Measurements from ENCODE around the gene GLT6D1. TPM values are rescaled to one million over a fixed set of nuclear protein-coding genes. Genes with fewer than 3 reads are reported as not detected.

GLT6D1 gene
- total and polyA plus RNA-seq, 2 donors = 0.05 TPM; not detected in 1

GRCh38 chr9:135577256-135577655 is 62.1 kb downstream of the GLT6D1 start:
- no peak overlapping the region for H3K4me3 ChIP-seq (ENCODE audit: low read length in 2 of 2)
- peaks cover 0 to 7% of the 10 kb centered on the region in 2 donors for H3K9me3 ChIP-seq (ENCODE audit: control insufficient read depth in 2 of 2, insufficient read depth in 1 of 2, low read length in 1 of 2)
- no peak overlapping the region for H3K27ac ChIP-seq (ENCODE audit: low read depth in 1 of 2, low read length in 1 of 2)
- no peak for DNase-seq (ENCODE audit: low read depth in 6 of 9, low spot score in 9 of 9)
- no peaks in the 10 kb centered on the region for H3K27me3 ChIP-seq (ENCODE audit: control insufficient read depth in 2 of 2, insufficient read depth in 1 of 2, low read length in 1 of 2)
- WGBS = 91% methylated on average over 10 of the region's 10 CpGs
- H3K36me3 ChIP-seq (ENCODE audit: control insufficient read depth in 2 of 2, insufficient read depth in 2 of 2, low read length in 1 of 2) = no peaks in the 10 kb centered on the region
- H3K4me1 ChIP-seq (ENCODE audit: control insufficient read depth in 2 of 2, insufficient read depth in 2 of 2, low read length in 2 of 2) = no peaks in the 10 kb centered on the region

DNA sequence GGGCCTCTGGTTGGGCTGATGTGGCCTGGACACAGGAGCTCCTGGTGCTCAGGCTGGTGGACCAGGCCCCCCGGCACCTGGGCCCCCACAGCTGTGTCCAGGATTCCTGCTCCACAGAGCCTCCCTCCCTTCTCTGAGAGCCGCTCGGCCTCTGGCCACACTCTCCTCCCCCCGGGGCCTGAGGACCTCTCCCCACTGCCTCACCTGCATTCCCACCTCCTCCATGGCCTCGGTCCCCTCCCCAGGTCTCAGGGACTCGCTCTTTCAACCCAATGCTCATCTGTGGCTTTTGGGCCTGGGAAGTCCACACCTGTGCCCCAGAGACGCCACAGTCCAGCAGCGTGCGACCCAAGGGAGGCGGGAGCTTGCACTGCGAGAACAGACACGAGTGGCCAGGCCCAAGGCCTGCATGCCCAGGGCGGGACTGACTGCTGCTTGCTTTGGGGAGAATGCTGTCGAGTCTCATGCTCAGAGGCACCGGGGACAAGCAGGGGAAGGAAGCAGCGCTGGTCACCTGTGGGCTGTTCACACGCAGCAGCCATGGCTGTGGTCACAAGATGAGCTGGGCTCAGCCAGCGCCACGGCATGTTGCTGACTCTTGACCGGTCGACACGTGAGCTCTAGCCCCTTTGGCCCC is 63.2 kb downstream of the GLT6D1 start:
- Histone ChIP-seq H3K27ac (ENCODE audit: low read depth in 1 of 2, low read length in 1 of 2) (no peak overlapping the region), H3K9me3 (ENCODE audit: control insufficient read depth in 2 of 2, insufficient read depth in 1 of 2, low read length in 1 of 2) (peaks cover 0 to 7% of the 10 kb centered on the region in 2 donors), H3K4me1 (ENCODE audit: control insufficient read depth in 2 of 2, insufficient read depth in 2 of 2, low read length in 2 of 2) (no peaks in the 10 kb centered on the region), H3K27me3 (ENCODE audit: control insufficient read depth in 2 of 2, insufficient read depth in 1 of 2, low read length in 1 of 2) (no peaks in the 10 kb centered on the region), H3K36me3 (ENCODE audit: control insufficient read depth in 2 of 2, insufficient read depth in 2 of 2, low read length in 1 of 2) (no peaks in the 10 kb centered on the region), H3K4me3 (ENCODE audit: low read length in 2 of 2) (no peak overlapping the region)
- no peak for DNase-seq (ENCODE audit: low read depth in 6 of 9, low spot score in 9 of 9)
- 87% methylated on average over 22 of the region's 22 CpGs for WGBS

DNA sequence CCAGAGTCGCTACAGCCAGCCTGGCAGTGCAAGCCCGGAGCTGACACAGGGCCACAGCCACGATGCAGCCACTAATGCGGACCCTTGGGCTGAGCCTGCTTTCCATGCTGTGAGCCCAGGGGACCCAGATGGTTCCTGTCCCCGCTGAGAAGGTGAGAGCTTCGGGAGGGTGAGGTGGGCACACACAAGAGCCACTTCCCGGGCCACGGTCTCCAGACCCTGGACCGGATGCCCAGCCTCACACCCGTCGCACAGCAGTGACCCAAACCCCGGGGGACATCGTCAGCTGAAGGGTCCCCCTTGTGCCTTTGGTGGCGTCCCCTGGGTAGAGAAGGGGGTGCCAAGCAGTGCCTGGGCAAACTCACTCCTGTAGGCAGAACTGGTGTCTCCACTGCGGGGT is 64.4 kb downstream of the GLT6D1 start:
- no peak overlapping the region for H3K4me3 ChIP-seq (ENCODE audit: low read length in 2 of 2)
- H3K4me1 ChIP-seq (ENCODE audit: control insufficient read depth in 2 of 2, insufficient read depth in 2 of 2, low read length in 2 of 2) = no peaks in the 10 kb centered on the region
- 96% methylated on average over 15 of the region's 15 CpGs for WGBS
- H3K36me3 ChIP-seq (ENCODE audit: control insufficient read depth in 2 of 2, insufficient read depth in 2 of 2, low read length in 1 of 2) = no peaks in the 10 kb centered on the region
- H3K27ac ChIP-seq (ENCODE audit: low read depth in 1 of 2, low read length in 1 of 2) = no peak overlapping the region
- no peaks in the 10 kb centered on the region for H3K9me3 ChIP-seq (ENCODE audit: control insufficient read depth in 2 of 2, insufficient read depth in 1 of 2, low read length in 1 of 2)
- no peaks in the 10 kb centered on the region for H3K27me3 ChIP-seq (ENCODE audit: control insufficient read depth in 2 of 2, insufficient read depth in 1 of 2, low read length in 1 of 2)
- DNase-seq (ENCODE audit: low read depth in 6 of 9, low spot score in 9 of 9) = no peak

- Histone ChIP-seq H3K4me3 (ENCODE audit: low read length in 2 of 2) (no peak overlapping the region), H3K27ac (ENCODE audit: low read depth in 1 of 2, low read length in 1 of 2) (no peak overlapping the region), H3K36me3 (ENCODE audit: control insufficient read depth in 2 of 2, insufficient read depth in 2 of 2, low read length in 1 of 2) (no peaks in the 10 kb centered on the region), H3K9me3 (ENCODE audit: control insufficient read depth in 2 of 2, insufficient read depth in 1 of 2, low read length in 1 of 2) (no peaks in the 10 kb centered on the region), H3K27me3 (ENCODE audit: control insufficient read depth in 2 of 2, insufficient read depth in 1 of 2, low read length in 1 of 2) (no peaks in the 10 kb centered on the region), H3K4me1 (ENCODE audit: control insufficient read depth in 2 of 2, insufficient read depth in 2 of 2, low read length in 2 of 2) (no peaks in the 10 kb centered on the region)
- WGBS = 84% methylated on average over 14 of the region's 14 CpGs
- no peak for DNase-seq (ENCODE audit: low read depth in 6 of 9, low spot score in 9 of 9)
Observed at GRCh38 chr9:135574331-135574730, 65.0 kb downstream of the GLT6D1 start.

Other genes starting within 250 kb of the GLT6D1 start
- 3.3 TPM for gene PPP1R26, start 159.8 kb downstream of the GLT6D1 start, total RNA-seq
- 4.1 TPM for gene PPP1R26, start 159.8 kb downstream of the GLT6D1 start, polyA plus RNA-seq
- gene MRPS2, start 138.9 kb downstream of the GLT6D1 start, total RNA-seq = 17.8 TPM
- gene MRPS2, start 138.9 kb downstream of the GLT6D1 start, polyA plus RNA-seq = 35.5 TPM
- gene LCN1, start 118.1 kb downstream of the GLT6D1 start, total RNA-seq = 0.19 TPM
- 1.2 TPM for gene LCN1, start 118.1 kb downstream of the GLT6D1 start, polyA plus RNA-seq
- not detected for gene OBP2A, start 93.4 kb downstream of the GLT6D1 start, total RNA-seq
- gene OBP2A, start 93.4 kb downstream of the GLT6D1 start, polyA plus RNA-seq = 0.09 TPM
- 0.38 TPM for gene PAEP, start 77.8 kb downstream of the GLT6D1 start, total RNA-seq
- gene PAEP, start 77.8 kb downstream of the GLT6D1 start, polyA plus RNA-seq = 1.8 TPM
- gene LCN9, start 23.8 kb upstream of the GLT6D1 start, total RNA-seq = not detected
- gene LCN9, start 23.8 kb upstream of the GLT6D1 start, polyA plus RNA-seq = not detected
- gene SOHLH1, start 59.9 kb upstream of the GLT6D1 start, total RNA-seq = not detected
- gene SOHLH1, start 59.9 kb upstream of the GLT6D1 start, polyA plus RNA-seq = 0.05 TPM
- gene KCNT1, start 62.6 kb upstream of the GLT6D1 start, total RNA-seq = 0.05 TPM
- gene KCNT1, start 62.6 kb upstream of the GLT6D1 start, polyA plus RNA-seq = 0.25 TPM